ENCODE data around the gene PHKA2. TPM values are rescaled to one million over a fixed set of nuclear protein-coding genes. Genes with fewer than 3 reads are reported as not detected.

The PHKA2 gene
- total RNA-seq, 3 donors from 2014 or later = 23.5 to 41.8 (median 33.6) TPM

DNA sequence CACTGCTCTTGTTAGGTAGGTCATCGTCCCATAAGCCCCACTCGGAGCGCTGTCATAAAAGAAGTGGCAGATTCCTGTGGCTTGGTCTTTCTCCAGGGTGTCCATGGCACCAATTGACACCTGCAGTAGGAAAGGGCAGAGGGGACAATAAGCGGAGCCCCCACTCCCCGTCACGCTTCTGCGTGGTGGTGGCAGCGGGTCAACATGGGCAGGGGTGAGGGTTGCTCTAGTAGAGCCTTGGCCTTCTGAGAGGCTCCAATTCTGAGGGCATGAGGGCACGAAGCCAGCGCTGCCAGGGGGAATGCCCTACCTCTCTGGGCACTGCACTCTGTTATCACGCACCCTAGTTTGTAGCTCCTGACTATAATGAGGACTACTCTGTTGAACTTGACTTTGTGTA lies 90.4 kb downstream of the PHKA2 start:
- DNase-seq = no peak
- Histone ChIP-seq H3K9me3 (no peaks in the 10 kb centered on the region), H3K36me3 (ENCODE audit: low read depth) (no peaks in the 10 kb centered on the region), H3K4me3 (no peak overlapping the region), H3K4me1 (ENCODE audit: low read depth) (no peaks in the 10 kb centered on the region)
- TF ChIP-seq, protein P1, sequence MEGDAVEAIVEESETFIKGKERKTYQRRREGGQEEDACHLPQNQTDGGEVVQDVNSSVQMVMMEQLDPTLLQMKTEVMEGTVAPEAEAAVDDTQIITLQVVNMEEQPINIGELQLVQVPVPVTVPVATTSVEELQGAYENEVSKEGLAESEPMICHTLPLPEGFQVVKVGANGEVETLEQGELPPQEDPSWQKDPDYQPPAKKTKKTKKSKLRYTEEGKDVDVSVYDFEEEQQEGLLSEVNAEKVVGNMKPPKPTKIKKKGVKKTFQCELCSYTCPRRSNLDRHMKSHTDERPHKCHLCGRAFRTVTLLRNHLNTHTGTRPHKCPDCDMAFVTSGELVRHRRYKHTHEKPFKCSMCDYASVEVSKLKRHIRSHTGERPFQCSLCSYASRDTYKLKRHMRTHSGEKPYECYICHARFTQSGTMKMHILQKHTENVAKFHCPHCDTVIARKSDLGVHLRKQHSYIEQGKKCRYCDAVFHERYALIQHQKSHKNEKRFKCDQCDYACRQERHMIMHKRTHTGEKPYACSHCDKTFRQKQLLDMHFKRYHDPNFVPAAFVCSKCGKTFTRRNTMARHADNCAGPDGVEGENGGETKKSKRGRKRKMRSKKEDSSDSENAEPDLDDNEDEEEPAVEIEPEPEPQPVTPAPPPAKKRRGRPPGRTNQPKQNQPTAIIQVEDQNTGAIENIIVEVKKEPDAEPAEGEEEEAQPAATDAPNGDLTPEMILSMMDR (IDR thresholded peaks at IDR 0.05) = no peak
- no peak for ATAC-seq
- intact Hi-C loops (cut with DNase I, micrococcal nuclease) = no loop called here

DNA sequence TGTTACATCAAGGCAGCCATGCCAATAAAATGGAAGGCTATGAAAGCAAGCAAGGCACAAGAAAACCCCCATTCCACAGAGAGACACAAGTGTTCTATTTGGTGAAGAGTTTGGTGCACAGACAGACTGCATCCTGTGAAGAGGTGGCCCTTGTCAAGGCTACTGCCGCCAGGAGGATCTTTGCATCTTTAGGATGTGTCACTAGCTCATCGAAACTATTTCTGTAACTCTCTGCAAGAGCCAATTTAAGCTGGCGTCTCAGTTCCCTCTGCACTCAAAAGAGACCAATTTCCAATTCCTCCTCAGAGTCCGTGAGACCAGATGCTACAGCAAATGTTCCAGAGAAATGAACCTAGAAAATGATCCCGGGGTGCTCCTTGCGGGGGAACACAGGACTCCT lies 91.0 kb downstream of the PHKA2 start:
- Histone ChIP-seq H3K36me3 (ENCODE audit: low read depth) (no peaks in the 10 kb centered on the region), H3K9me3 (no peaks in the 10 kb centered on the region), H3K4me3 (no peak overlapping the region), H3K4me1 (ENCODE audit: low read depth) (no peaks in the 10 kb centered on the region)
- ATAC-seq (no peak), DNase-seq (no peak)
- TF ChIP-seq, protein P1 (IDR thresholded peaks at IDR 0.05) = no peak
- intact Hi-C loops (cut with DNase I, micrococcal nuclease) = no loop called here

DNA sequence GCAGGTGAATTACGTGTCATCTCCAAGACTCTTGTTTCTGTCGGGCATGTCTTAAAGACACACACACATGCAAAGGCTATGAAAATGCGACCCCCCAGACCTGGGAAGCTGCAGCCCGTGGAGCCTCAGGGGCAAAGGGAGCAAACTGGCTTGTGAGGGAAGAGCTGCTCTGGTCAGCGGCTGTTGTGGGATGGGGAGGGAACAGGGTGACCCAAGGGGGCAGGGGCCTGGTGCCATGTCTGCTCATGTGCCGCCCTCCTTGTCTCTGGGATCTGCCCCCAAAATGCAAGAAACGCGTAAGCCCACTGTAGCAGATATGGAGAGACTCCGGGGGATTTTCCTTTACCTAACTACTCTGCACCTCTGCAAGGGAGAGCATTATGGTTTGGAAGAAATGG lies 92.4 kb downstream of the PHKA2 start:
- Histone ChIP-seq H3K36me3 (ENCODE audit: low read depth) (no peaks in the 10 kb centered on the region), H3K4me1 (ENCODE audit: low read depth) (peaks cover 5% of the 10 kb centered on the region), H3K9me3 (no peaks in the 10 kb centered on the region), H3K4me3 (no peak overlapping the region)
- intact Hi-C loops (cut with DNase I, micrococcal nuclease) = no loop called here
- DNase-seq (no peak), ATAC-seq (no peak)
- TF ChIP-seq, protein P1 (IDR thresholded peaks at IDR 0.05) = no peak

DNA sequence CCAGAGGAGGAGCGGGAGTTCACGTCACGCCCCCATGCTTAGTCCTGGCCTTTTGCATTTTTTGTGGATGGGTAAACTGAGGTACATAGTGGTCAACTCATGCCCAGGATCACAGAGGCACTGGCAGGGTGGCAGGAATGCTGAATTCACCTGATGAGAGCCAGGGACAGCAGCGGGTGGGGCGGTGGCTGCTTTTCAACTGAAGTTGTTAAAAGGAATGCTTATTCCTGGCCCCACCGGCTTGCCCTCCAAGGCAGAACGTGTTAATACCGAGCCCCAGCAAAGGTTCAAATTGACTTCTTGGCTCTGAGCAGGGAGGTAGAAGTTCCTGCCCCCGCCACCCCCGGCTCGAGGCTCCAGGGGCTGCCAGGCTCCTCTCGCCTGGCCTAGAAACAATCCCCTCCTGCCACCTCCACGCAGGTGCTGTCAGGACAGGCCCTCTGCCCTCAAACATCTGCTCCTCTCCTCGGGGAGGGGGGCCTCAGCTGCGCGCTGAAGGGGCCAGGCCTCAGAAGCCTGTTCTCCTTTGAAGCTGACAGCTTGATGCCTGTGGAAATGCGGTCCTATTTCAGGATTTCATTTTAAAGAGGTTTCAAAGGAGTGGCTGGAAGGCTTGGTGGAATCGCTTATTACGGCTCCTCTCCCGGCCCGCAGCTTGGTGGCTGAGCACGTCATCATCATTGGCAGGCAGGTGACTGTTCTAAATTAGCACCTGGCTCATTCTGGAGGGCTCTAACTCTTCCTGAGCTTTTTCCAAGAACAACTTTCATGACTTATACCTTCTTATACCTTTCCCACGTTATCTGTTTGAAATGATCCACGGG lies 93.0 kb downstream of the PHKA2 start:
- TF ChIP-seq, protein P1 (IDR thresholded peaks at IDR 0.05) = no peak
- Histone ChIP-seq H3K36me3 (ENCODE audit: low read depth) (no peaks in the 10 kb centered on the region), H3K4me3 (no peak overlapping the region), H3K9me3 (no peaks in the 10 kb centered on the region), H3K4me1 (ENCODE audit: low read depth) (peaks cover 5% of the 10 kb centered on the region)
- no peak for DNase-seq
- no peak for ATAC-seq
- intact Hi-C loops (cut with DNase I, micrococcal nuclease) = no loop called here

DNA sequence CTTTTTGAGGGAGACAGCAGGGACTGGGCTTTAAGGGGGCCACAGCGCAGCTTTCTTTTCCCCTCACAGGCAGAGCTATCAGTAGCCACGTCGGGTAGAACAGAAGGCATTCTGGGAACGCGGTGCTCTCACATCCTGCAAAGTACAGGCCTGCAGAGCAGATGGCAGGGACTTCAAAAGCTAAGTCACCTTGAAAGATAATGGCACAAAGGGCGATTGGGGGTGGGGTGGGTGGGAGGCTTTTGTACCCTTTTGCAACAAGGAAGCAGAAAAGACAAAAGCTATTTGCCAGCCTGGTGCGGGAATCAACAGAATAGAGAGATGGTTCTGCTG lies 93.9 kb downstream of the PHKA2 start:
- Histone ChIP-seq H3K4me3 (no peak overlapping the region), H3K9me3 (no peaks in the 10 kb centered on the region), H3K4me1 (ENCODE audit: low read depth) (peaks cover 8% of the 10 kb centered on the region), H3K36me3 (ENCODE audit: low read depth) (no peaks in the 10 kb centered on the region)
- ATAC-seq (no peak), DNase-seq (no peak)
- intact Hi-C loops (cut with DNase I, micrococcal nuclease) = no loop called here
- TF ChIP-seq, protein P1 (IDR thresholded peaks at IDR 0.05) = no peak

Measured in mucosa of descending colon (tissue), 3 donors.